ENCODE measurements around the gene EPB41L3. TPM values are rescaled to one million over a fixed set of nuclear protein-coding genes. Genes with fewer than 3 reads are reported as not detected.

Gene EPB41L3
- total RNA-seq, 1 experiment from 2014 or later, result 16.1 TPM

- Histone ChIP-seq H3K4me2 (ENCODE audit: insufficient read depth, insufficient read length, low read length) (no peak overlapping the region), H4K91ac (ENCODE audit: insufficient read length, low read depth, low read length) (no peak overlapping the region), H2BK5ac (ENCODE audit: insufficient read length, low read length) (no peak overlapping the region), H3K4ac (ENCODE audit: low read depth, low read length) (no peak overlapping the region), H4K5ac (ENCODE audit: insufficient read length, low read depth, low read length) (no peak overlapping the region), H3K18ac (ENCODE audit: insufficient read length, low read depth, low read length) (no peak overlapping the region), H4K20me1 (ENCODE audit: control insufficient read depth, insufficient read depth, insufficient read length) (no peaks in the 10 kb centered on the region), H3K9me3 (ENCODE audit: control insufficient read depth, low read depth, low read length) (no peaks in the 10 kb centered on the region), H3K9ac (ENCODE audit: extremely low read depth, insufficient read length, low read length) (no peak overlapping the region), H3K56ac (ENCODE audit: insufficient read length, low read depth, low read length) (no peak overlapping the region), H4K8ac (replicated peaks; ENCODE audit: insufficient read length, low read depth, low read length) (no peak overlapping the region), H3K23me2 (ENCODE audit: insufficient read length, low read depth, low read length, poor library complexity, severe bottlenecking) (no peaks in the 10 kb centered on the region), H2BK20ac (ENCODE audit: low read depth, low read length, poor library complexity, severe bottlenecking) (no peak overlapping the region), H3K23ac (ENCODE audit: insufficient read length, low read depth, low read length) (no peak overlapping the region), H2BK120ac (ENCODE audit: low read depth, low read length, poor library complexity, severe bottlenecking) (no peak overlapping the region), H2AK5ac (ENCODE audit: insufficient read length, low read length) (no peak overlapping the region), H3T11ph (ENCODE audit: low read length) (no peak overlapping the region), H2BK15ac (ENCODE audit: low read depth, low read length) (no peak overlapping the region), H3K27ac (ENCODE audit: insufficient read length, low read depth, low read length) (no peak overlapping the region), H2BK12ac (ENCODE audit: insufficient read length, low read depth, low read length) (no peak overlapping the region), H3K79me1 (ENCODE audit: insufficient read depth, low read depth, low read length, poor library complexity, severe bottlenecking) (no peaks in the 10 kb centered on the region), H3K4me1 (ENCODE audit: insufficient read depth, low read length) (no peaks in the 10 kb centered on the region), H3K14ac (ENCODE audit: insufficient read depth, low read length) (no peak overlapping the region), H3K27me3 (ENCODE audit: insufficient read depth, low read length) (no peaks in the 10 kb centered on the region), H3K79me2 (ENCODE audit: insufficient read depth, low read length) (no peaks in the 10 kb centered on the region), H2AFZ (ENCODE audit: low read length) (no peak overlapping the region)
- no peak for TF ChIP-seq CTCF (conservative IDR thresholded peaks at IDR 0.05)
- no peaks in the 10 kb centered on the region for H3K9me3 Mint-ChIP-seq
- H3K4me1 Mint-ChIP-seq, result peaks cover 0 to 3% of the 10 kb centered on the region in 2 experiments; a peak in 1 of 4 replicates
- no peaks in the 10 kb centered on the region for H3K36me3 Mint-ChIP-seq (ENCODE audit: insufficient read depth in 1 of 3, low read depth in 3 of 3)
- no peak for DNase-seq
- H3K27ac Mint-ChIP-seq, result no peak overlapping the region
- no CpG with 5 or more reads among the region's 7 CpGs for WGBS (ENCODE audit: extremely low coverage, insufficient read length, low lambda C conversion rate)
- H3K4me3 Mint-ChIP-seq, result no peak overlapping the region
- no peaks in the 10 kb centered on the region for H3K27me3 Mint-ChIP-seq (ENCODE audit: low read depth)
Measured at GRCh38 chr18:5430131-5430530, 113.7 kb downstream of the EPB41L3 start.

All from H9 (cell line).